GM21825 (cell line): Measurements from ENCODE around the gene IER2.

ENCODE experiments used
- ATAC-seq: cut with Tn5 transposase; IDR thresholded peaks from one replicate; pipeline ENCODE4 v1.9.1; 2021; ENCODE audit warnings: mild to moderate bottlenecking, moderate library complexity; ENCODE audit not compliant: unreplicated experiment

Gene IER2

DNA sequence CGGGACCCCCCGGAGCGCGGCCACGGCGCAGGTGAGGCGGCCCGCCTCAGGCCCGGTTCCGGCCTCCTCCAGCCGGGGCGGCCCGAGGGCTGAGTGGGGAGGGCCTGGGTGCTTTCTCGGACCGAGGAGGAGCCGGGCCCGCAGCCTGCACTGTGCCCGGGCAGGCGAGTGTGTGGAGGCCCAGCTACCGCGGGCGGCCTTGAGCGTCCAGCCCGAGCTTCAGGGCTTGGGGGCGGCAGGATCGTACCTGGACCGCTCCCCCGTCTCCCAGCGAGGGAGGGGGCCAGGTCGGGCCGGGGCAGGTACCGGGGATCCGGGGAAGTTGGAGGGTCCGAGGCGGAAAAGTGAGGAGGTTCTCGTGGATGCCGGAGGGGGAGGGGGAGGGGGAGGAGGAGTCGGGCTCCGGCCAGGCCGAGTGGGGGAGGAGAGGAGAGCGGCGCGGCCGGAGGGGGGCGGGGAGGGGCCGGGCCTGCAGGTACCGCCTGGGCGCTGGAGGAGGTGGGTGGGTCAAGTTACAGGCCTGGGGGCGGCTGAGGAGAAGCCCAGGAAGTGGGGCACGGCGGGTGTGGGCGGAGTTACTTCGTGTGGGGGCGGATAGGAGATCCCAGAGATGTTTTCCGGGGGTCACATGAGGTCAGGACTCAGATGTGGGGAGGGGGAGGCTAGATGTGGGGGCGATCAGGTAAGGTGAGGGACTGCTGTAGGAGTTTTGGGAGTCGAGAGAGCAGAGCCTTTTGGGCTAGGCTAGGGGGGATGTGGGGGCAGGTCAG, 31.6 kb upstream of the IER2 start:
- ATAC-seq, result no peak

DNA sequence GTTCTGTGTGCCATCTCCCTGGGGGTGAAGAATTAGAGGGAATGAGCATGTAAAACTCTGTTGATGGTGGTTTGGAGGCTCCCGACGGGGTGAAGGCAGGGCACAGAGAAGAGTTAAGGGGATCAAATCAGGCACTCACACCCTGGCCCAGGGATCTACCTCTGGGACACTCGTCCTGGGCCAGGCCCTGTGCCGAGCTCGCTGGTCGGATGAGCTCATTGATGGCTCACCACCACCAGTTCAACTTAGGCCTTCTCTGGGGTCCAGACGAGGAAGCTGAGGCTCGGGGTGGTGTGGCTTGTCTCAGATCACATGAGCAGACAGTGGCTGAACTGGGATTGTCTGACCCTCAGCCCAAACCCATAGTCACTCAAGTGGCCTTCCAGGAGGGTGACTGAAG, 30.6 kb upstream of the IER2 start:
- no peak for ATAC-seq

DNA sequence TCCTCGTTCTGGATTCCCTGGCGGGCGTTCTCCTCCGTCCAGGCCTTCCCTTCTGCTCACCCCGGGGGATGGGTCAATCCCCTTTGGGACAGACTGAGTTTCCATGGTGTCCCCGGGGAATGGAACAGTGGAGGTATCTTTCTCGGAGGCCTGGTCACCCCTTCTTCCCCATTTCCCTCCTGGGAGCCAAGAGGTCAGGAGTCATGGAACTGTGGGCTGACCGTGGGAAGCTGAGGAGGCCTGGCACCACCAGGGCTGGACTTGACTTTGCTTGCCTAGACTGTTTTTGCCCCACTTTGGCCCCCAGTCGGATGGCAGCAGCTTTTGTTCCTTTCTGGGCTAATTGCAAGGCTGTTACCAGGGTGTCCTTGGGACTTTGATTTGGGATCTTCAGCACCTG, 30.2 kb upstream of the IER2 start:
- ATAC-seq, result no peak

DNA sequence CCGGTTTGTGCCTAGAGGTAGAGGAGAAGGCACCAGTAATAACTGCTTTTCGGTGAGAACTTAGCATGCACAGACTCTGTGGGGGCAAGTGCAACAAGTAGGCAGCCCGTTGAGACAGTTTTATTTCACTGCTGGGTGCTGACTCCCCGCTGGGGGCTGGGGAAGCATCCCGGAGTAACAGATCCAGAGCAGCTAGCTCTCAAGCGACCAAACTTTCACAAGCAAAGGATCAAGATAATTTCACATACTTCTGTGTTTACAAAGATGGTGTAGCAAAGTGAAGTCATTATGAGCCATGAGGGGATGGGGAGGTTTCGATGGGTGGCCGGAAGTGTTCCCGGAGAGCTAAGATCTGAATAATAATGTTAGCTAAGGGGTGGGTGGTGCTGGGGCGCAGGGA, 29.4 kb upstream of the IER2 start:
- no peak for ATAC-seq

DNA sequence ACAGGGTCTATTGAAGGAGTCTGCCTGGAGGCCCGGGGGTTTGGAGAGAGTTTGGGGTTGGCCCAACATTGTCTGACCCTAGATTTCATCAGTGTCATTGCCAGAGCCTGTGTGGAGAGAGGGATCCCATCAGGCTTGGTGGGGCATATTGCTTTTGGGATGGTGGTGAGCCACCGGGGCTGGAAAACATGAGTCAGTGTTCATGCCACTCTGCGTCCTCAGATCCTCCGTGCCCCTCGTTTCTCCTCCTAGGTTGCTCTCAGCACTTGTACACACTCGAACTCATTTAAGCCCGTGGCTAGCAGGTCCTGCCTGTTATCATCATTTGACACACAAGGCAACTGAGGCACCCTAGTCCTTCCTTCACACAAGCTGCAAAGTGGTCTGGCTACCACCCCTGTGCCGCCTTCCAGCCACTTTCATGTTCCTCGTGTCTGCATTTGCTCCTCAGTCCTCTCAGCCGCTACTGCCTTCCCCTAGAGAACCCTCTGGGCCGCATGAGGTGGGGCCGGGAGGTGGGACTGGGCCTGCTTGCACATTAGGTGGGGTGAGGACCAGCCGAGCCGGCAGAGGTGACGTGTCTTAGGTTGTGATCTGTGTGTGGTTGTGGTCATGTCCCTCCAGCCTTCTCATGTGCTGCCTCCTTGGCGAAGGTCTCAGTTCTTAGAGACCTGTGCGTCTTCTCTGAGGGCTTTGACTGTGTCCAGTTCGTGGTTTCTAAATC, 28.5 kb upstream of the IER2 start:
- no peak for ATAC-seq

DNA sequence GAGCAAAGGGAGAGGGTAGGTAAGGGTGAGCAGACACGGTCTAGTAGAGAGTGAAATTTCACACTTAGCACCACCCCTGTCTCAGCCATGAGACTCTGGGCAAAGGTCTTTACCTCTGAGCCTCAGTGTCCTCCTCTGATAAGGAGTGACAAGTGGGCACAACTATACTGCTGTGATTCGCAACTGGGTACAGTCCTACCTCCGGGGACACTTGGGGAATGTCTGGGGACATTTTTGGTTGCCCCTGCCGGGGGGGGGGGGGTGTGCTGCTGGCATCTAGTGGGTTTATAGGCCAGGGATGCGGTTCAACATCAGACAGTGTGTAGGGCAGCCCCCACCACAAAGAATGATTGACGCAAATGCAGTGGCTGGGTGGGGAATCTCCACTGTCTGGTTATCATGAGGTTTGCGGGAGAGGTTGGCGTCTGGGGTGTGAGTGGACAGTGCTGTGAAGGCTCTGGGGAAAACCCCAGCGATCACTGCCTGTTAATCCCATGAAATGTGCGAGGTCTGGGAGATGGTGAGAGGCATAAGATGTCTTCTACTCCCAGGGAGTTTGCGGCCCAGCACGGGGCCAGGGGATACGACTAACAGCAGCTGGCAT, 27.8 kb upstream of the IER2 start:
- no peak for ATAC-seq

DNA sequence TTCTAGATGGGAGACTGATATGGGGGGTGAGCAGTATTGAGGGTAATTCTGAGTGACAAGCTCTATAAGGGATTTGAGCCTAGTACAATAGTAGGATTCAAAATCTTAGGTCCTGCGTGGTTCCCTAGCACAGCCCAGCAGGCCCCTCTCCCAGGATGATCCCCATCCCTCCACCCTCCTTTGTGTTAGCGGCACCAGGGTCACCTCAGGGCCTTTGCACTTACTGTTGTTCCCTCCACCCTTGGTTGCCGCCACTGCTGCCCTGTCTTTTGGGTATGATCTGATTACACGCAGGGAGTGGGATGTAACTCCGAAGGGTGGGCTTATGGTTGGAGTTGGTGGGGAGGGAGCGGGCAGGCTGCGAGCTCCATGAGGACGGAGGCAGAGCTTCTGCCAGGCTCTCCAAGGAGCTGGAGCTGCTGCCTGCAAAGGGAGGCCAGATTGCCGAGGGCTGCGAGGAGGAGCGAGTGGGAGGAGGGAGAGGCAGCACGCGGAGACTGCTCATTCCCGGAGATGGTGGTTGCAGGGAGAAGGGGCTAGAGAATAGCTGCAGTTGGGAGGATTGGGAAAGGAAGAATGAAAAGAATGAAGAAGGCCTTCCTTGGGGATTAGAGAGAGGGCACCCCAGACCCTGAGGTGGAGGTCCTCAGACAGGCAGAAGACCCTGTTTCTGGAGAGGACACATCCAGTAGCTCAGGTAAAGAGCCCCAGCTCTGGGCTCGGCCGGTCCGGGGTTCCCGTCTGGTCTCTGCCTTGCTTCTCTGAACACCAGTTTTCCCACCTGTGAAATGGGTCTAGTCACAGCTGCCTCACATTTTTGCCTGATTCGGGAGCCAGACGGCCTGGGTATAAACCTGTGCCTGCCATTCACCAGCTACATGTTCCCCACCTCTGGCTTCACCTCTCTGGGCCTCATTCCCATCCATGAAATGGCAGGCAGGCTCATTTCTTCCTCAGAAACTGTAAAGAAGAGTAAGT, 26.9 kb upstream of the IER2 start:
- no peak for ATAC-seq

DNA sequence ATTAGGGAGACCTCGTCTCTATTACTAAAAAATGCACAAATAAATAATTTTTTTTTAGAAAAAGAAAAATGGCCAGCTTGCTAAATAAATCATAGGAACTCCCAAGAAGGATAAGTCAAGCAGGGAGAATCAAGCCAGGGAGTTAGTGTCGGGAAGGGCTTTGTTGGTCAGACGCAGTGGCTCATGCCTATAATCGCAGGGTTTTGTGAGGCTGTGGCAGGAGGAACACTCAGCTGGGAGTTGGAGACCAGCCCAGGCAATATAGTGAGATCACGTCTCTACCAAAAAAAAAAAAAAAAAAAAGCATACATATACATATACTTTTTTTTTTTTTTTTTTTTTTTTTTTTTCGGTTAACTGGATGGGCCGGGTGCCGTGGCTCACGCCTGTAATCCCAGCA, 23.2 kb upstream of the IER2 start:
- ATAC-seq, result no peak

DNA sequence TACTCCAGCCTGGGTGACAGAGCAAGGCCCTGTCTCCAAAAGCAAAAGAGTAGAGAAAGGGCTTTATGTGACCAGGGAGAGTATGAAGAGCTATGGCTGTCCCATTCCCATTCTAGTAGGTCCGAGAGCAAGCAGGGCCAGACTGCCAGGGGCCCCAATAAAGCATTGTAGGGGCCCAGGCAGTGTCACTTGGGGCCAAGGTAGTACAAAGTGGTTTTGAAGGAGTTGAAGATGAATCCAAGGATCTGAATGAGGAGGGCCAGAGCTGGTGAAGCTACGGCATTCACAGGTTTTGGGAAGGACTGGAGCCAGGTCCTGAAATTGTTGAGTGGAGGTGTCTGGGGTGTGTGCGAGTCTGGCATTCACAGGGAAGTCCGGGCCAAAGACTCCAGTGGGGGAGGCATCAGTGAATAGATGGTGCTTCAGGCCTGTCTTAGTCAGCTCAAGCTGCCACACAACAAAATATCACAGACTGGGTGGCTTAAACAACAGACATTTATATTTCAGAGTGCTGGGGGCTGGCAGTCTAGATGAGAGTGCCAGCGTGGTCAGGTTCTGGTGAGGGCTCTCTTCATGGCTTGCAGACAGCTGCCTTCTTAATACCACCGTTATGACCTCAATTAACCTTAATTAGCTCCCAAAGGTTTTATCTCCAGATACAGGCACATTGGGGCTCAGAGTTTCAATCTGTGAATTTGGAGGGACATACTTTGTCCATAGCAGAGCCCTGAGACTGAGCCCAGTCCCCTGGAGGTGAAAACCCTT, 22.2 kb upstream of the IER2 start:
- no peak for ATAC-seq

DNA sequence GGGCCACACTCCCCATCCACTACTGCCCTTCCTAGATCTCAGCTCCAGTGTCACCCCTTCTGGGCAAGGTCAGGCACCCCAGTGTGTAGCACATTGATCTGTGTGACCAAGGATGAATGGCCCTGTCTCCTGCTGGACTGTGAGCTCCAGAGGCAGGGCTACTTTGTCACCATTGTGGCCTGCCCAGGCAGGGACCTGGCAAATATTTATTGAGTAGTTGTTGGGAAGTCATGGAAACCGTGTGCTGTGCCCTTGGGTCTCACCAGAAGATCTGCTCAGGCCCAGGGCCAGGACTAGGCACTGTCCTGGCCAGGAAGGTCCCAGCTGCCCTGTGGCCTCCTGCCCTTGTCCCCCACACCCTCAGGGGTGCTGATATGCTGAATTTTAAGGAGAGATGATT, 21.6 kb upstream of the IER2 start:
- ATAC-seq, result no peak

DNA sequence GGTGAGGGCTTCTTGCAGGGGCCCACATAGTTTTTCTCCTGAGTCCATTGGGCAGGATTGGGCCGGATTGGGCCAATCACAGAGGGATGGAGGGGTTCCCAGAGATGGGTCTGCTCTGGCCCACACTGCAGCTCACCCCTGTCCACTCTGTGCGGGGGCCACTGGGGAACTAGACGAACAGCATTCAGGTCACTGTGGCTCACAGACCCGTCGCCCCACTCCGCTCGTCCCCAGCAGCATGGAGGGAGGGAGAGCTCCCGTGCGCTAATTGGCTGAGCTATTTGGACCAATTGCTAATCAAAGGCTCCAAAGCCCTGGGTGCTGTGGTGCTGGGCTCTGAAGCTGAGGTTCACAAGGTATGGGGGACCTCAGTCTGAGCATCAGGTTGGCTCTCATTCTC, 20.8 kb upstream of the IER2 start:
- ATAC-seq, result no peak

DNA sequence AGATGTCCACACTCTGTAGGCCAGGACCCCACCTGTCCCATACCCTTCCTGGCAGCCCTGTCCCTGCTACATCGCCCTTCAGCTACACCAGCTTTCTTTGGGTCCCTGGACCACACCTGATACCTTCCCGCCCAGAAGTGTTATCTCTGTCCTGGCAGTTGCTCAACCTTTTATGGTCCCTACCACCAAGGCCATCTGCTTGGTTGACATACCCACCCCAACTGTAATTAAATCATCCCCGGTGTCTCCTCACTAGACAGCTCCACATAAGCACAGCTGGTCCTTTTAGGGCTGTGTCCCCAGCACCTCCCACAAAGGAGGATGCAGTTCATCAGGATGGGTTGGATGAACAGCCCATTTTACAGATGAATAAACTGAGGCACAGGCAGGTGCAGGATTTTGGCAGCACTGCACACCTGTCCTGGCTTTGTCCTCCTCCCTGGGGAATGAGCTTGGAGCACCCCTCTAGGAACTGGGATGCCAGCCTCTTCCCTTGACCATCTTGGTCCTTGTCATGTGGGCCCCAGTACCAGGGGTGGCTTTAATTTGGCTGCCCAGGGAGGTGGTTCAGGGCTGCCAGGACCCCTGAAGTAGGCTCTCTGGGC, 19.2 kb upstream of the IER2 start:
- no peak for ATAC-seq

DNA sequence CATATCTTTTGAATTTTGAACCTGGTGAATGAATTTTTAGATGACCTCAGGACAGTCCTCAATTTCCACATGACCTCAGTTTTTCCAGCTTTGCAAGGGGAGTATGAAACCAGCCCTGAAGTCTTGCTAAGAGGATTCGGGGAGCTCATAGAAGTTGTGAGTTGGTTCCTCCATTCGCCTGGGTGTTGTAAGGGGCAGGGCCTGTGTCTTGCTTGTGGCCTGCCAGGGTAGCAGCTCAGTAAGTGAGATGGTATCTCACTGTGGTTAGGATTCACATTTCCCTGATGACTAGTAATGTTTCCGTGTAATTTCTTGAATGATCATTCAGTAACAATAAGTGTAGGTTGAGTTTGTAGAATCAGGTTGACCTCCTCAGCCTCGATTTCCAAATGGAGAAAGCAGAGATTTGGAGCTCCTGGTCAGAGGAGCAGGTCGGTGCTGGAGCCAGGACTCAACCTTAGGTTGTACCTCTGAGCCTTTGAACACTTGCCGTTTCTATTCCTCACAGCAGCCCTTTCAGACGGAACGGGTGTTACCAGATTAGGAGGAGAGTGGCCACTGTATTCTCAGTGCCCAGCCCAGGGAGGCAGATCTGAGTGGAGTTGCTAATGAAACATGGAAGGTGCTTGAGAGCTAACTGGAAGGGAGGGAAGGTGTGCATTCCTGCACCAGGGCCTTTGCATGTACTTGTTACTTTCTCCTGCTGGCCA, 17.6 kb upstream of the IER2 start:
- ATAC-seq, result no peak

DNA sequence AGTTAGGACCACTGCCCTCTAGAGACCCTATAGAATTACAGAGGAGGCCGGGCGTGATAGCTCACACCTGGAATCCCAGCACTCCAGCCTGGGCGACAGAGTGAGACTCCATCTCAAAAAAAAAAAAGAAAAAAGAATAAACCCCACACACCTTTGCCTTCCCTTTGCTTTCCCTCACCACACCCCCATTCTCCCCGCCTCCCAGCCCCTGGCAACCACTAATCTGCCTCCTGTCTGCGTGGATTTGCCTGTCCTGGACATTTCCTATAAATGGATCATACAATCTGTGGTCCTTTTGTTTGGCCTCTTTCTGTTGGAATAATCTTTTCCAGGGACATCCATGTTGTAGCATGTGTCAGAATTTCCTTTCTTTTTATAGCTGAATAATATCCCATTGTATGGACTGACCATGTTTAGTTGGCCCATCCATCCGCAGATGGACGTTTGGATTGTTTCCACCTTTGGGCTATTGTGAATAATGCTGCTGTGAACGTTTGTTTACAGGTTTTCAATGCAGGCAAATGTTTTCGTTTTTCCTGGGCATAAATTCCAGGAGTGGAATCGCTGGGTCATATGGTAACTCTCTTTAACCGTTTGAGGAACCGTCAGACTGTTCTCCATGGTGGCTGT, 16.9 kb upstream of the IER2 start:
- ATAC-seq, result no peak

DNA sequence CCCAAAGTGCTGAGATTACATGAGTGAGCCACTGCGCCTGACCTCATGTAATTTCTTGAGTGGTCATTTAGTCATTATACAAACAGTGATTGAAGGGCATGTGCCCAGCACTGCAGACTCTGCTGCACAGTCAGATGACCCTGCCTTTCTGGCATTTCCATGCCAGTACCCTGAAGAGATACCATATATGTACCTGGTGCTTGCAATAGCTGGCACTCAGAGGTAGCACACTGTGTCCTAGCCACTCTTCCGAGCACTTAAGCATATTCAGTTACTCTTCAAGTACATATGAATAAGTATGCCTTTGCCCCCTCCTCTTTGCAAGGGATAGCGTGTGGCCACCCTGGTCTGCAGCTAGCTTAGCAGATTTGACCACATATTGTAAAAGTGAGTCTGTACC, 15.6 kb upstream of the IER2 start:
- no peak for ATAC-seq

DNA sequence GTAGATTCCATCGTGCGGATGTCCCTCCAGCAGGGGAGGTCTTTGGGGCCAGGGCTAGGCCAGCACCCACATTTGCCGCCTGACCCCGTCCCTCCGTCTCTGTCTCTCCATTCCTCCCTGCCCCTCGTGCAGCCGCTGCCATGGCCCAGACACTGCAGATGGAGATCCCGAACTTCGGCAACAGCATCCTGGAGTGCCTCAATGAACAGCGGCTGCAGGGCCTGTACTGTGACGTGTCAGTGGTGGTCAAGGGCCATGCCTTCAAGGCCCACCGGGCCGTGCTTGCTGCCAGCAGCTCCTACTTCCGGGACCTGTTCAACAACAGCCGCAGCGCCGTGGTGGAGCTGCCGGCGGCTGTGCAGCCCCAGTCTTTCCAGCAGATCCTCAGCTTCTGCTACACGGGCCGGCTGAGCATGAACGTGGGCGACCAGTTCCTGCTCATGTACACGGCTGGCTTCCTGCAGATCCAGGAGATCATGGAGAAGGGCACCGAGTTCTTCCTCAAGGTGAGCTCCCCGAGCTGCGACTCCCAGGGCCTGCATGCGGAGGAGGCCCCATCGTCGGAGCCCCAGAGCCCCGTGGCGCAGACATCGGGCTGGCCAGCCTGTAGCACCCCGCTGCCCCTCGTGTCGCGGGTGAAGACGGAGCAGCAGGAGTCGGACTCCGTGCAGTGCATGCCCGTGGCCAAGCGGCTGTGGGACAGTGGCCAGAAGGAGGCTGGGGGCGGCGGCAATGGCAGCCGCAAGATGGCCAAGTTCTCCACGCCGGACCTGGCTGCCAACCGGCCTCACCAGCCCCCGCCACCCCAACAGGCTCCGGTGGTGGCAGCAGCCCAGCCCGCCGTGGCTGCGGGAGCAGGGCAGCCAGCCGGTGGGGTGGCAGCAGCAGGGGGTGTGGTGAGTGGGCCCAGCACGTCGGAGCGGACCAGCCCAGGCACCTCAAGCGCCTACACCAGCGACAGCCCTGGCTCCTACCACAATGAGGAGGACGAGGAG, 14.8 kb upstream of the IER2 start:
- no peak for ATAC-seq

DNA sequence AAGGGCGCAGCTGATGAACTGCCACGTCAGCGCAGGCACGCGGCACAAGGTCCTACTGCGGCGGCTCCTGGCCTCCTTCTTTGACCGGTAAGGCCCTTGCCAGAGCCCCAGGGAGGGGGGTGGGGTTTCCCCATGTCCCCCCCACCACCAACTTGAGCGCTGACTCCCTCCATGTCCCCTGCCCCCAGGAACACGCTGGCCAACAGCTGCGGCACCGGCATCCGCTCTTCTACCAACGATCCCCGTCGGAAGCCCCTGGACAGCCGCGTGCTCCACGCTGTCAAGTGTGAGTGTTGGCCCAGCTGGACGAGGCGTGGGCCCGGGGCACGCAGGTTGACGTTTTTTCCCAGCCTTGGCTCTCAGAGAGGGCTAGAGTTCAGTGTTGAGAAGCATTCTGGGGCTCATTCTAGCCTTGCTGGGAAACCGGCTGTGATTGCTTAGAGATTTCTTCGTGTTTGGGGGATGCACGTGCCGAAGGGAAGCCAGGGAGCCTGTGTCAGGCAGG, 12.9 kb upstream of the IER2 start:
- ATAC-seq, result no peak
